Parathyroid adenoma (tissue), 2 donors: ENCODE data around the gene CACNA1D.
A peak's percentile ranks its signal among the peaks of the same experiment; 100 is the strongest.

Experiments
- H2AFZ ChIP-seq: fragments of 300-600 bp; sonication (generic); one replicate; pipeline ENCODE4 v1.7.0; 2017; ENCODE audit warnings: antibody characterized with exemption, mild to moderate bottlenecking
- H3K27ac ChIP-seq: fragments of 300-600 bp; sonication (generic); one replicate; pipeline ENCODE4 v1.7.0; 2017
- H3K27me3 ChIP-seq: fragments of 300-600 bp; sonication (generic); one replicate; pipeline ENCODE4 v1.7.0; 2017; ENCODE audit warnings: low read length; ENCODE audit not compliant: control insufficient read depth, insufficient read depth
- H3K36me3 ChIP-seq: fragments of 300-600 bp; sonication (generic); one replicate; pipeline ENCODE4 v1.7.0; 2017; ENCODE audit warnings: low read length; ENCODE audit not compliant: control insufficient read depth, insufficient read depth
- H3K4me1 ChIP-seq: fragments of 300-600 bp; sonication (generic); one replicate; pipeline ENCODE4 v1.7.0; 2017; ENCODE audit warnings: control low read depth
- H3K4me2 ChIP-seq: fragments of 300-600 bp; sonication (generic); one replicate; pipeline ENCODE4 v1.7.0; 2017; ENCODE audit warnings: low read length
- H3K4me3 ChIP-seq: fragments of 300-600 bp; sonication (generic); one replicate; pipeline ENCODE4 v1.7.0; 2017; ENCODE audit warnings: low read depth, low read length
- H3K79me2 ChIP-seq: fragments of 300-600 bp; sonication (generic); one replicate; pipeline ENCODE4 v1.7.0; 2017; ENCODE audit warnings: control low read depth
- H3K9ac ChIP-seq: fragments of 300-600 bp; sonication (generic); one replicate; pipeline ENCODE4 v1.7.0; 2017; ENCODE audit warnings: mild to moderate bottlenecking
- H3K9me3 ChIP-seq: fragments of 300-600 bp; sonication (generic); one replicate; pipeline ENCODE4 v1.7.0; 2017; ENCODE audit warnings: low read length; ENCODE audit not compliant: control insufficient read depth
- CTCF ChIP-seq: fragments of 300-600 bp; sonication (generic); IDR thresholded peaks from one replicate; pipeline ENCODE4 v1.7.0; 2017; ENCODE audit warnings: antibody characterized with exemption, mild to moderate bottlenecking
- donor health status: primary hyperparathyroidism.

Gene CACNA1D

DNA sequence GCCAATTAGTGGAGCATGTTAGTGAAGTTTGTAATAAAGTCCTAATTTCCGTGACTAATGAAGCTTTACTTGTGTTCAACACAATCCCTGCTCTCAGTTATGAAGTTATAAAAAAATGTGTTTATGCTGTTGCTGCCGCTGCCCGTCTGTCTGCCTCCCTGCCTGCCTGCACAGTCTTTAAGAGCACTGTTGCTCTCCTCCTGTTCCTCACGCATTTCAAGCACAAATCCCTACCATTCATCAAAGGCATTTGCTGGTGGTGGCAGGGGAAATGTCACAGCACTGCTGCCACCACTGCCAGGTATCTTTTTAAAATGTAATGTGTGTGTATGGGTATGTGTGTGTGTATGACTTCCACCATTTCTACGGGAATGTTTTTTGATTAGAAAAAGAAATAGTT is 58.8 kb downstream of the CACNA1D start:
- H3K27ac ChIP-seq: no peak overlapping the region
- H3K4me1 ChIP-seq: peaks cover 12% of the 10 kb centered on the region
- no peak for TF ChIP-seq CTCF
- no peak overlapping the region for H3K9ac ChIP-seq
- H3K79me2 ChIP-seq: no peaks in the 10 kb centered on the region
- H3K4me2 ChIP-seq: no peak overlapping the region
- H3K36me3 ChIP-seq: no peaks in the 10 kb centered on the region
- no peaks in the 10 kb centered on the region for H3K27me3 ChIP-seq
- H3K4me3 ChIP-seq: no peak overlapping the region
- H2AFZ ChIP-seq: no peak overlapping the region
- no peaks in the 10 kb centered on the region for H3K9me3 ChIP-seq

DNA sequence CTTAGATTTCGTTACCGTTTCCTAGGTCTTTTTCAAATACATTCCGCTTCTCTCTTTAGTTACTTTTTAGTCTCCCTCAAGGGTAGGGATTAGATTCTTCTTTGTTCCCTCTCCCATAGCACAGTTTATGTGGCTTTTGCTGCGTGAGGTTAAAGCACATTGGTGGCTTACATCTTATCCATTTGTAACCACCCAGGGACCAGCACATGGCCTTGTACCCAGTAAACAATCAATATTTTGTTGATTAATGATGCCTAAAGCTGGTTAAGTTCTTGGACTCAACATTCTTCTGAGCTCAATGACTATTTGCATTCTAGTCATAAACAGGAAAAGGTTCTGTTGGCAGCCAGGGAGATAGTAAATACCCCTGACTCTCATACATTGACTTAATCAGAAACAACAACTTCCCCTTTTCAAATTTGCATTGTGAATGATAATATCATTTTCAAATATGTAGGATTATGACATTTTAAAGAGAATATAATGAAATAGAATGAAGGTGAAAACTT is 60.2 kb downstream of the CACNA1D start:
- Histone ChIP-seq H3K9ac (no peak overlapping the region), H3K4me1 (peaks cover 12% of the 10 kb centered on the region), H3K27ac (no peak overlapping the region), H2AFZ (no peak overlapping the region), H3K4me3 (no peak overlapping the region), H3K4me2 (no peak overlapping the region), H3K27me3 (no peaks in the 10 kb centered on the region), H3K36me3 (no peaks in the 10 kb centered on the region), H3K79me2 (no peaks in the 10 kb centered on the region), H3K9me3 (no peaks in the 10 kb centered on the region)
- TF ChIP-seq CTCF: no peak

DNA sequence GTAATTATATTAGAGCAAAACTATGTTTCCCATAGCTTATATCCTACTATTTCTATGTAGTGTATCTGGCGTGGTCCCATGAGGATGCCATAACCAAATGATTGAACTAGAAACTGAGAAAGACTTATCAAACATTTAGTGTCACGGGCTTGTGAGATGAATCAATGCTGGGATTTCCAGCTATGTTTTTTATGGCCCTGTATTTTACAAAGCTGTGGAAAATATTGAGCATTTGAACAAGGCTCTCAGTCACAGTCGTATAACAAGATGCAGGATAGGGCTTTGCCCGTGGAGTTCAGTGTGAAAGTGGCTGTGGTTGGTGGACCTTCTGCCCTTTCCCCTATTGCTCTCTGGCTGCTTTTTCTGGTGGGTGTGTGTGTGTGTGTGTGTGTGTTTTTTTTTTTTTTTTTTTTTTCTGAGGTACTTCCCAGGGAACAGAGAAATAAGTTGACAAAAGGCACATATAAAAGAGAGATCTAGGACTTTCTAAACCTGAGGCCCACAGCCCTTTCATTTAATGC is 60.7 kb downstream of the CACNA1D start:
- Histone ChIP-seq H3K9me3 (no peaks in the 10 kb centered on the region), H3K4me2 (no peak overlapping the region), H3K36me3 (no peaks in the 10 kb centered on the region), H3K79me2 (no peaks in the 10 kb centered on the region), H3K4me3 (no peak overlapping the region), H3K9ac (no peak overlapping the region), H3K4me1 (peaks cover 9% of the 10 kb centered on the region), H3K27me3 (no peaks in the 10 kb centered on the region), H2AFZ (no peak overlapping the region), H3K27ac (no peak overlapping the region)
- TF ChIP-seq CTCF: no peak

- Histone ChIP-seq H2AFZ (peak overlapping the region; percentile 80), H3K4me1 (peaks cover 17% of the 10 kb centered on the region), H3K36me3 (no peaks in the 10 kb centered on the region), H3K79me2 (no peaks in the 10 kb centered on the region), H3K9me3 (no peaks in the 10 kb centered on the region), H3K27me3 (no peaks in the 10 kb centered on the region), H3K4me3 (no peak overlapping the region), H3K27ac (peak overlapping the region; percentile 84), H3K4me2 (no peak overlapping the region), H3K9ac (no peak overlapping the region)
- TF ChIP-seq CTCF: peak; percentile 35
These were observed 72.2 kb downstream of the CACNA1D start for GRCh38 chr3:53566461-53567145.

DNA sequence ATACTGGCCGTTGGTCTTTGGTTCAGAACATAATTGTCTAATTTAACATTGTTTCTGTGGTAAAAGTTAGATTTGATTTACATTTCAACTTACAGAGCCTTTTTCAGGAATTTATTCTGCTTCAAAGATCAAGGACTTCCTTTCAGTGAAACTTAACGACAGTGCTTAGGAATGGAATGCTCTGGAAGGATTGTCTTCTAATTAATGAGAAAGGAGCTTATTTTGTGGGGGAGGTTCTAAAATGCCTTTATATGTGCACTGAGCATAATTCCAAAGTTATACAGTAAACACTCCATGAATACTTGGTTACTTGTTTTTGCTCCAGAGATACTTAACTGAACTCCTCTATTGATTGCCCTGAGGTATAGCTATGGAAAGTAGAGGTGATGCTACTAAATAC is 75.7 kb downstream of the CACNA1D start:
- Histone ChIP-seq H2AFZ (no peak overlapping the region), H3K27me3 (no peaks in the 10 kb centered on the region), H3K36me3 (no peaks in the 10 kb centered on the region), H3K9ac (no peak overlapping the region), H3K4me1 (peaks cover 19% of the 10 kb centered on the region), H3K79me2 (no peaks in the 10 kb centered on the region), H3K4me2 (no peak overlapping the region), H3K9me3 (no peaks in the 10 kb centered on the region), H3K4me3 (no peak overlapping the region), H3K27ac (no peak overlapping the region)
- TF ChIP-seq CTCF: no peak
